ENCODE results near the gene APLP2. TPM values are rescaled to one million over a fixed set of nuclear protein-coding genes. Genes with fewer than 3 reads are reported as not detected.

APLP2 gene
- total RNA-seq, 1 experiment from 2014 or later = 210 TPM

DNA sequence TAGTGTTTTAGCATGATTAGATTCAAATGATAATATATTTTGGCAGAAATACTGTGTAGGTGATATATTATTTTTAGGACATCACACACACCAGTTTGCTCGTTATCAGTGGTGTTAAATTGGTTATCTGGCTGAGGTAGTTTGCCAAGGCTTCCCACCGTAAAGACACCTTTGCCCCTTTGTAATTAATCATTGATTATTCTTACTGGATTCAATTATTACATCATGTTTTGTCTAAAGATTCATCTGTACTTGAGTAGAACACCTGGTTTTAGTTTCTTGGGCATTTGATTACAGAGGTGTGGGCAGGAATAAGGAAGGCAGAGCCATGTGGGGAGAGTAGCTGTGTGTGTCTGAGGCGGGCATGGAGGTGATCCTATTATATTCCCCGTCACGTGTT, 50.4 kb downstream of the APLP2 start:
- H3K36me3 ChIP-seq (ENCODE audit: control insufficient read depth in 1 of 2, insufficient read depth in 2 of 2, low read length in 2 of 2) = peaks cover 6 to 11% of the 10 kb centered on the region in 2 experiments; a peak in 3 of 4 replicates
- no TSS peak for BruUV-seq (replicated peaks)
- no peaks in the 10 kb centered on the region for H3K27me3 ChIP-seq (ENCODE audit: insufficient read depth, low read length)
- peaks cover 3% of the 10 kb centered on the region; the same call in 1 of the 2 replicates for H3K79me2 ChIP-seq (ENCODE audit: insufficient read depth, low read length)
- TF ChIP-seq, protein P1, sequence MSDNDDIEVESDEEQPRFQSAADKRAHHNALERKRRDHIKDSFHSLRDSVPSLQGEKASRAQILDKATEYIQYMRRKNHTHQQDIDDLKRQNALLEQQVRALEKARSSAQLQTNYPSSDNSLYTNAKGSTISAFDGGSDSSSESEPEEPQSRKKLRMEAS (IDR thresholded peaks at IDR 0.05) = no peak
- no peaks in the 10 kb centered on the region for H3K9me3 ChIP-seq (ENCODE audit: control insufficient read depth in 1 of 2, insufficient read depth in 1 of 2, low read depth in 1 of 2, low read length in 2 of 2)
- ATAC-seq (no peak), DNase-seq (ENCODE audit: low read depth, low spot score) (no peak)
- no peaks in the 10 kb centered on the region for H3K9me2 ChIP-seq (ENCODE audit: insufficient read depth)
- peaks cover 10 to 48% of the 10 kb centered on the region in 2 experiments for H3K4me1 ChIP-seq (ENCODE audit: control insufficient read depth in 1 of 2, insufficient read depth in 2 of 2, low read length in 2 of 2)
- RAD21 ChIA-PET (ENCODE audit: low non-redundant PET in 1 of 2, low total read pairs in 2 of 2, uncharacterized antibody in 2 of 2, unreplicated experiment in 2 of 2) = no interaction called here
- intact Hi-C loops (cut with micrococcal nuclease) = loop anchor here (5.0 kb wide), 1 partner anchor 118 kb away; the partner anchor contains the start of gene PRDM10
- no peak overlapping the region for H3K4me2 ChIP-seq (ENCODE audit: low read length)
- POLR2A ChIA-PET = interaction anchor here (0.5 kb wide), 1 partner anchor 118 kb away, joined by 5 read pairs; the partner anchor contains the start of gene PRDM10
- H4K20me1 ChIP-seq (ENCODE audit: insufficient read depth) = 0 out of 2 replicates have a peak, but pooled peaks cover 3% of the 10 kb centered on the region
- H2AFZ ChIP-seq (ENCODE audit: low read depth, low read length, poor library complexity, severe bottlenecking) = no peak overlapping the region
- no peak overlapping the region for H3K9ac ChIP-seq (ENCODE audit: low read length)
- H3K27ac ChIP-seq (ENCODE audit: low read depth, low read length) = no peak overlapping the region
- CTCF ChIA-PET = interaction anchor here (1.7 kb wide), 1 partner anchor 12 kb away, joined by 6 read pairs; no protein-coding TSS in a partner anchor
- no peak overlapping the region for H3K4me3 ChIP-seq (replicated peaks in 1 of 2; ENCODE audit: low read depth in 1 of 2, low read length in 2 of 2)

DNA sequence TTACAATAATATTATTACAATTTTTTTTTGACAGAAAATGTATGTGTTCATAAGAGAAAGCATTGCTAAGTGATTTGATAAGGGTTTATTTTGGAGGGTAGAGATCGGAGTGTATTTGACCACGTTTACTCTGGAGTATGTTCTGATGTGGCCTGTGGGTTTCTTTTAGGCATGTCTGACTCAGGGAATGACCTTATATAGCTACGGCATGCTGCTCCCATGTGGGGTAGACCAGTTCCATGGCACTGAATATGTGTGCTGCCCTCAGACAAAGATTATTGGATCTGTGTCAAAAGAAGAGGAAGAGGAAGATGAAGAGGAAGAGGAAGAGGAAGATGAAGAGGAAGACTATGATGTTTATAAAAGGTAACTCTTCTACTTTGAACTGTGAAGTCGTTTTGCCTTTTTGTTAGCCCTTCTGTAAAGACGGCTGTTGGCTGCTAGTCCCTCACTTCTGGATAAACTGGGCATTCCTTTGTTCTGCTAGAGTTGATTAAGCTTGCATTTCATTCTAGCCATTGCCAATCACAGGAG, 51.8 kb downstream of the APLP2 start:
- DNase-seq (ENCODE audit: low read depth, low spot score) (peak; percentile 29), ATAC-seq (peak; percentile 62; the same call in 1 of the 2 replicates)
- intact Hi-C loops (cut with micrococcal nuclease) = loop anchor here (5.0 kb wide), 1 partner anchor 119 kb away; the partner anchor contains the start of gene PRDM10
- TF ChIP-seq JUND (IDR thresholded peaks at IDR 0.05) (peak; percentile 12; the same call in 1 of the 2 replicates), POLR2AphosphoS5 (IDR thresholded peaks at IDR 0.05; ENCODE audit: low read depth, low read length) (no peak), SIN3A (IDR thresholded peaks at IDR 0.05; ENCODE audit: low read depth) (no peak), SRF (IDR thresholded peaks at IDR 0.05; ENCODE audit: low read depth) (peak; percentile 95), ZFX (IDR thresholded peaks at IDR 0.05) (no peak), EGR1 (IDR thresholded peaks at IDR 0.05; ENCODE audit: low read depth) (no peak), YY1 (IDR thresholded peaks at IDR 0.05; ENCODE audit: extremely low read depth, insufficient replicate concordance, low read depth, low read length) (no peak)
- TF ChIP-seq, protein P2, sequence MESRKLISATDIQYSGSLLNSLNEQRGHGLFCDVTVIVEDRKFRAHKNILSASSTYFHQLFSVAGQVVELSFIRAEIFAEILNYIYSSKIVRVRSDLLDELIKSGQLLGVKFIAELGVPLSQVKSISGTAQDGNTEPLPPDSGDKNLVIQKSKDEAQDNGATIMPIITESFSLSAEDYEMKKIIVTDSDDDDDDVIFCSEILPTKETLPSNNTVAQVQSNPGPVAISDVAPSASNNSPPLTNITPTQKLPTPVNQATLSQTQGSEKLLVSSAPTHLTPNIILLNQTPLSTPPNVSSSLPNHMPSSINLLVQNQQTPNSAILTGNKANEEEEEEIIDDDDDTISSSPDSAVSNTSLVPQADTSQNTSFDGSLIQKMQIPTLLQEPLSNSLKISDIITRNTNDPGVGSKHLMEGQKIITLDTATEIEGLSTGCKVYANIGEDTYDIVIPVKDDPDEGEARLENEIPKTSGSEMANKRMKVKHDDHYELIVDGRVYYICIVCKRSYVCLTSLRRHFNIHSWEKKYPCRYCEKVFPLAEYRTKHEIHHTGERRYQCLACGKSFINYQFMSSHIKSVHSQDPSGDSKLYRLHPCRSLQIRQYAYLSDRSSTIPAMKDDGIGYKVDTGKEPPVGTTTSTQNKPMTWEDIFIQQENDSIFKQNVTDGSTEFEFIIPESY (IDR thresholded peaks at IDR 0.05; ENCODE audit: extremely low read depth, insufficient replicate concordance, low read length) = no peak
- Histone ChIP-seq H3K4me3 (replicated peaks in 1 of 2; ENCODE audit: low read depth in 1 of 2, low read length in 2 of 2) (no peak overlapping the region), H3K79me2 (ENCODE audit: insufficient read depth, low read length) (peaks cover 6% of the 10 kb centered on the region; the same call in 1 of the 2 replicates), H3K9ac (ENCODE audit: low read length) (no peak overlapping the region), H3K36me3 (ENCODE audit: control insufficient read depth in 1 of 2, insufficient read depth in 2 of 2, low read length in 2 of 2) (peaks cover 6 to 15% of the 10 kb centered on the region in 2 experiments; a peak in 3 of 4 replicates), H2AFZ (ENCODE audit: low read depth, low read length, poor library complexity, severe bottlenecking) (no peak overlapping the region), H3K27me3 (ENCODE audit: insufficient read depth, low read length) (no peaks in the 10 kb centered on the region), H4K20me1 (ENCODE audit: insufficient read depth) (no peaks in the 10 kb centered on the region), H3K9me2 (ENCODE audit: insufficient read depth) (no peaks in the 10 kb centered on the region), H3K4me1 (ENCODE audit: control insufficient read depth in 1 of 2, insufficient read depth in 2 of 2, low read length in 2 of 2) (peaks cover 10 to 48% of the 10 kb centered on the region in 2 experiments), H3K4me2 (ENCODE audit: low read length) (peak overlapping the region; percentile 41), H3K27ac (ENCODE audit: low read depth, low read length) (no peak overlapping the region), H3K9me3 (ENCODE audit: control insufficient read depth in 1 of 2, insufficient read depth in 1 of 2, low read depth in 1 of 2, low read length in 2 of 2) (no peaks in the 10 kb centered on the region)
- BruUV-seq (replicated peaks) = no TSS peak
- ChIA-PET RAD21 (ENCODE audit: low non-redundant PET in 1 of 2, low total read pairs in 2 of 2, uncharacterized antibody in 2 of 2, unreplicated experiment in 2 of 2) (no interaction called here), POLR2A (interaction anchor here (0.6 kb wide), 1 partner anchor 119 kb away, joined by 3 read pairs; the partner anchor contains the start of gene PRDM10), CTCF (no interaction called here)
